H4 (cell line): ENCODE measurements around the gene SLC2A6. TPM values are rescaled to one million over a fixed set of nuclear protein-coding genes. Genes with fewer than 3 reads are reported as not detected.
"Not testable (repeated sequence)": the region's sequence is repeated elsewhere in the genome, so short reads cannot be mapped to it uniquely, and the experiment has no call there.

ENCODE experiments used
- DNase-seq: peaks from one replicate; pipeline ENCODE4 v3.0.0-alpha.2; 2015; ENCODE audit warnings: low spot score
- total RNA-seq: library from RNA; depleted of rRNA; stranded (reverse); fragments of >200 nt; shearing (Covaris generic); gene quantifications from 2 replicates; pipeline ENCODE4 v1.2.3, GENCODE V29; 2014

SLC2A6 gene
- total RNA-seq, 1 experiment from 2014 or later, result 5.1 TPM

- DNase-seq, result no peak
Measured at GRCh38 chr9:133463234-133463863, 15.6 kb downstream of the SLC2A6 start.

DNA sequence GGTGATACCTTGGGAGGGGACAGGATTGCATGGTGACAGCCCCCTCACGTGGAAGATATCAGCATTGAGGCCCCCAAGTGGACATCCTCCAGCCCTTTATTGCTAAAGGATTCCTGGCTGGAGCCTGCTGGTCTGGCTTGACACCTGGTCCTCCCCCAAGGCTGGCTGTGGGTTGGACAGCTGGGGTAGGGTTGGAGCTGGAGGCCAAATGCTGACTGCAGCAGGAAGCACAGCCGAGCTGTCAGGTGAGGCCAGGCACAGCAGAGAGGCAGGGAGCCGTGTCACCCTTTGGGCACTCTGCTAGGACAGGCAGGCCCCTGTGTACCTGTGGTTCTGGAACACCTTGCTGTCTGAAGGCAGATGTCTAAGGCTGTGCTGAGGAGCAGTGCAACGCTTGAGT is 16.9 kb downstream of the SLC2A6 start:
- no peak for DNase-seq

DNA sequence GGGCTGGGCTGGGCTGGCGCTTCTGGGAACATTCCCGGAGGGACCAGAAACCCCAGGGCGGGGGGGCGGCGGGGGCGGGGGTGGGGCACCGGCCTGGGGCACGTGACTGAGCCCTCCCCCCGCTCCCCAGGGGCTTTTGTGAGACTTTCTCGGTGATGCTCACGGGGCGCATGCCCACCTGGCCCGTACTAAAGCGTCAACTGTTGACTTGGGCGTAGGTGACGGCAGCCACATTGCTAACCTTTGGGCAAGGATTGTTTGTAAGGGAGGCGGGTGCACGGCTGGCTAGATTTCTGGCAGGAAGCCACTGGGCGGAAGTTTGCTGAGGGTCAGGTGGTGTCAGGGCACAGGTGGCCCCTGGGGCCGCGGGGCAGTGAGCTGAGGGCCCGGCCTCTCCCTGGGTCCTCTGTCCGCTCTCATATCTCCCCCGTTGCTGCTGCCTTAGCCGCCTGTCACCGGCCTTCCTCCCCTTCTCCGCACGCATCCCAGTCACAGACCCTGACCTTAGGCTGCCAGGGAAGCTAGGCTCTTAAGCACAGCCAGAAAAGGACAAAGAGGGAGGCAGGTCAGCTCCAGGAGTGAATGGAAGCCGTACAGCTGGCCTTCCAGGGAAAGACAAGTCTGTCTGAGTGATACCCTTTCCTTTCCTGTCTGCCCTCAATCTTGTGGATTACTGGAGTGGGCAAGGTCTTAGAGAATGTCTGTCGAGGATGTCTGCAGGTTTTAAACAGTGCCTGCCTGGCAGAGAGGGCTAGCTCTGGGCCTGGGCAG is 18.3 kb downstream of the SLC2A6 start:
- DNase-seq, result no peak

DNA sequence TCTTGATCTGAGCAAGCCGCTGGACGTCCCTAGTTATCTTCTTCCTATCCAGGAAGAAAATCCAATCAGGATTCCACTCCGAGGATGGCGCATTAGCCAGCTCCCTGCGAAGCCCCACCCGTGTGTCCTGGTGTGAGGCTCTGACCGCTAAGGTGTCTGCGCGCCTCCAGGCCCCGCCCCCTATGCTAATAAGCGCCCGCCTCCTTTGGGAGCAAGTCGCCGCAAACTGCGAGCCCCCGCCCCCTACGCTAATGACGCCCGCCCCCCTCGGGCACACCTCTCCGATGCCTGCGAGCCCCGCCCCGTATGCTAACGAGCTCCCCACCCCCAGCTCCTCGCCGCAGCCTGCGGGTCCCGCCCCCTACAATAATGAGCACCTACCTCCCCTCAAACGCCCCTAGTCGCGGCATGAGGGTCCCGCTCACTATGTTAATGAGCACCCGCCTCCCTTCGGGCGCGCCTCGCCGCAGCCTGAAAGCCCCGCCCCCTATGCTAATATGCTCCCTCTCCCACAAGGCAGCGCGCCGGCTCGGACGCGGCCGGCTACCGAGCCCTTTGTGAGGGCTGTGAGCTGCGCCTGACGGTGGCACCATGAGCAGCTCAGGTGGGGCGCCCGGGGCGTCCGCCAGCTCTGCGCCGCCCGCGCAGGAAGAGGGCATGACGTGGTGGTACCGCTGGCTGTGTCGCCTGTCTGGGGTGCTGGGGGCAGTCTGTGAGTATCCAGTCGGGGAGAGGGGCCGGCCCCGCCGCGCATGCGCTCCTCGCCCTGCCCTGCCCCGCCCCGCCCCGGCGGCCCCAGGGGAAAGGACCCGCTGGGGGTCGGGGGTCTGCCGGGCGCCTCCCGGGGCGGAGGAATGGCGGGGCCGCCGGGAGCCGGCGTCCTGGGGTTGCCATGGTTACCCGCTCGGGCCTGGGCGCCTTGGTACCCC is 19.2 kb downstream of the SLC2A6 start, which contains the start of gene CACFD1:
Gene CACFD1 (plus strand): TSS at position 503 of the 929 bp plus-strand sequence. CDS start 89 bp downstream, at position 592.
- peak; percentile 88 for DNase-seq

GRCh38 chr9:133458643-133459312 is 20.1 kb downstream of the SLC2A6 start:
- no peak for DNase-seq

GRCh38 chr9:133457748-133458147 is 21.2 kb downstream of the SLC2A6 start:
- no peak for DNase-seq

GRCh38 chr9:133457233-133457632 is 21.7 kb downstream of the SLC2A6 start:
- no peak for DNase-seq

- no peak for DNase-seq
Measured at GRCh38 chr9:133456409-133456808, 22.5 kb downstream of the SLC2A6 start.

DNA sequence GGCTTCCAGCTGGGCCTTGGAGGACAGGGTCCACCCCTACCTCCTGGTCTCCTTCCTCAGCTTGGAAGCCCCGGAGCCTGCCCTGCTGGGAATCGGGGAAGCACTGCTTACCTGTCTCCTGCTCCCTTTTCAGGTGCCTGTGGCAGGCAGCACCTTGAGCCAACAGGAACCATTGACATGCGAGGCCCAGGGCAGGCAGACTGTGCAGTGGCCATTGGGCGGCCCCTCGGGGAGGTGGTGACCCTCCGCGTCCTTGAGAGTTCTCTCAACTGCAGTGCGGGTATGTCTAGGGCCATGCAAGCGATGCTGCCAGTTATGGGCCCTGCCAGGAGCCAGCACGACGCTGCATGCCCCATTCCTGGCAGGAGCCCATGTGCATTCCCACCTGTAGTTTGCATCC is 23.0 kb downstream of the SLC2A6 start:
- no peak for DNase-seq

GRCh38 chr9:133454943-133455673 is 23.8 kb downstream of the SLC2A6 start:
- DNase-seq, result no peak

DNA sequence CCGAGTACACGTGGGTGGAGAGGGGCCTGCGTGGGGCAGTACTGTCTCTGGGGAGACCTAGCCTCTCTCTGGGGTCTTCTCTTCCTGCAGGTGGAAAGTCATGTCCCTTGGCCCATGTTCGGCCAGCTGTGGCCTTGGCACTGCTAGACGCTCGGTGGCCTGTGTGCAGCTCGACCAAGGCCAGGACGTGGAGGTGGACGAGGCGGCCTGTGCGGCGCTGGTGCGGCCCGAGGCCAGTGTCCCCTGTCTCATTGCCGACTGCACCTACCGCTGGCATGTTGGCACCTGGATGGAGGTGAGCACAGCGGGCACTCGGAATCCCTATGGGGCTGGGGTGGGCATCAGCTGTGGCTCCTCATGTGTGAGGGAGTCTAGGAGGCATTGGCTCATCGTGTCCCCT is 24.6 kb downstream of the SLC2A6 start:
- DNase-seq, result no peak

DNA sequence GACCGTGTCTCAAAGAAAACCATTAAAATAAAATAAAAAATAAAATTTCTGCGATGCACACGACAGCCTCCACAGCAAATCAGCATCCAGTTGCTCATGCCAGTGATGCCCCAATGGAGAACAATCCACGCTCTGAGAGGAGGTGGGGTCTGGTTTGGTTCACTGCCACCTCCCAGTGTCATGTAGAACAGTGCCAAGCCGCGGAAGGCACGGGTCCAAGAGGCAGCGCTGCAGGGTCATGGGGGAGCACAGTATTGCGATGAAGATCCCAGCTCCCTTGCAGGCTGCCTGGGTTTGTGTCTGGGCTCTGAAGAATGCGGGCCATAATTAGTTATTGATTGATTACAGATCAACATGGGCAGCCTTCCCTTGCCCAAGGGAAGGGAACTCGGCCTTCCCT is 25.2 kb downstream of the SLC2A6 start:
- no peak for DNase-seq

DNA sequence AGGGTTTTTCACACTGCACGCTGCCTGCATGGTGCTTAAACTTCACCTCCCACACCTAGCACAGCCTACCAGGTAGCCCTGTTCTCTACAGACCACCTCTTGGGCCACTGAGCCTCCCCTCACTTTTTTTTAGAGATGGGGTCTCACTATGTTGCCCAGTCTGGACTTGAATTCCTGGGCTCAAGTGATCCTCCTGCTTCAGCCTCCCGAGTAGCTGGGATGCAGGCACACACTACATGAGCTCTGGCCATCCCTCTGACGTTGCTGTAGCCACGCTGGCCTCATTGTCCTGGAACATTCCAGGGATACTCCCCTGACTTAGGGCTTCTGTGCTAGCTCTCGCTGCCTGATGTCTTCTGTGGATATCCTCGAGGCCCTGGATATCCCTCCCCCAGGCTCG is 26.3 kb downstream of the SLC2A6 start:
- DNase-seq, result no peak

GRCh38 chr9:133451865-133452264 is 27.0 kb downstream of the SLC2A6 start:
- not testable (repeated sequence) for DNase-seq

GRCh38 chr9:133449760-133450159 is 29.1 kb downstream of the SLC2A6 start:
- DNase-seq, result peak; percentile 55

- DNase-seq, result no peak
Measured at GRCh38 chr9:133448487-133448972, 30.4 kb downstream of the SLC2A6 start.

- DNase-seq, result no peak
Measured at GRCh38 chr9:133445293-133445969, 33.5 kb downstream of the SLC2A6 start.

DNA sequence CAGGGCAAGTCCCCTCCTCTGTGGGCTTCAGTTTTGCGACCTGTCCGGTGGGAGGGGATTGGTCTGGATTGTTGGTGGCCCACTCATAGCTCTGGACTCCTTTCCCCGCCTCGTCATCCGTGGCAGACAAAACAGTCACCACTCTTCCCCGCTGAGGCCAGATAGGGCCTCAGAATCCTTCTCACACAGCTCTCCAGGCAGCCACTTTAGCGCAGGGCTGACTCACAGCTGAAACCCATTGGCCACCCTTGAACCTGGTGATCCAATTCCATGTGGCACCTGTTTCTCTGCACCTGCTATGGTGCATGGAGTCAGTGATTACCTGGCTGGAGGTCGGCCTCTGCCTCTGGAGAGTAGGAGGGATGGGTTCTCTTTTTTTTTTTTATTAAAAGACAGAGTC is 34.9 kb downstream of the SLC2A6 start:
- no peak for DNase-seq

DNA sequence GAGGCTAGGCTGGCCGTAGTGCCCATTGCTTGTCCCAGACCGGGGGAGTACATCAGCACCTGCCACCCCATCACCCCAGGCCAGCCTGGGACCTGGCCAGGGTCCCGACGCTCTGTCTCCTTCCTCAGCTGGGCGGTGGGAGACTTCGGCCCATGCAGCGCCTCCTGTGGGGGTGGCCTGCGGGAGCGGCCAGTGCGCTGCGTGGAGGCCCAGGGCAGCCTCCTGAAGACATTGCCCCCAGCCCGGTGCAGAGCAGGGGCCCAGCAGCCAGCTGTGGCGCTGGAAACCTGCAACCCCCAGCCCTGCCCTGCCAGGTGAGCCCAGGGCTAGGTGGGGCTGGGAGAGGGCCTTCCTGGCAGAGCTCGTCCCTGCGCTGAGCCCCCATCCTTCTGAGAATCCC is 35.7 kb downstream of the SLC2A6 start:
- no peak for DNase-seq

- DNase-seq, result no peak
Measured at GRCh38 chr9:133441571-133441970, 37.3 kb downstream of the SLC2A6 start.
